Activated CD4-positive, alpha-beta T cell treated with anti-CD3 and anti-CD28 coated beads for 36 hours (primary cell): ENCODE measurements around the gene CISD1. TPM values are rescaled to one million over a fixed set of nuclear protein-coding genes. Genes with fewer than 3 reads are reported as not detected.

Experiments used
- ATAC-seq: fragments of 200-7000 bp; cut with Tn5 transposase; one replicate; pipeline ENCODE4 v1.10.0; 2021; ENCODE audit warnings: mild to moderate bottlenecking, moderate library complexity
- CTCF ChIA-PET: fragments of 350-600 bp; sonication (Branson Sonifier 250); formaldehyde crosslinking; loops from one replicate; lab custom pipeline; 2021; ENCODE audit warnings: antibody characterized with exemption; lab: Charles Lee
- POLR2A ChIA-PET: fragments of 350-600 bp; sonication (Branson Sonifier 250); formaldehyde crosslinking; loops from one replicate; lab custom pipeline; 2021; ENCODE audit warnings: antibody characterized with exemption, inconsistent platforms; lab: Charles Lee
- DNase-seq: peaks from one replicate; pipeline ENCODE4 v3.0.0-alpha.2; 2020
- H3K27ac Mint-ChIP-seq: one replicate; pipeline ENCODE4 v1.8.0; 2021; ENCODE audit warnings: mixed read lengths
- H3K27me3 Mint-ChIP-seq: one replicate; pipeline ENCODE4 v1.8.0; 2021; ENCODE audit warnings: mixed read lengths
- H3K36me3 Mint-ChIP-seq: one replicate; pipeline ENCODE4 v1.8.0; 2021; ENCODE audit warnings: low read depth, mixed read lengths
- H3K4me1 Mint-ChIP-seq: one replicate; pipeline ENCODE4 v1.8.0; 2021; ENCODE audit warnings: mixed read lengths
- H3K4me3 Mint-ChIP-seq: one replicate; pipeline ENCODE4 v1.8.0; 2021; ENCODE audit warnings: mild to moderate bottlenecking, moderate library complexity, mixed read lengths
- H3K9me3 Mint-ChIP-seq: one replicate; pipeline ENCODE4 v1.8.0; 2021; ENCODE audit warnings: low read depth, mixed read lengths
- intact Hi-C, 2 experiments: fragments of 100-400 bp; cut with DNase I in 1 of 2; cut with micrococcal nuclease in 1 of 2; formaldehyde crosslinking; loops; one replicate each; pipeline versions ENCODE4 v1.14.2 to v1.15.1; 2022 to 2024; cut with DNase I, micrococcal nuclease
- total RNA-seq, 2 experiments: library from RNA; stranded (reverse); gene quantifications; one replicate each; pipeline ENCODE4 v1.2.3, GENCODE V29; 2021

CISD1 gene
- total RNA-seq, 2 experiments from 2014 or later = 29.9 to 49.2 TPM

DNA sequence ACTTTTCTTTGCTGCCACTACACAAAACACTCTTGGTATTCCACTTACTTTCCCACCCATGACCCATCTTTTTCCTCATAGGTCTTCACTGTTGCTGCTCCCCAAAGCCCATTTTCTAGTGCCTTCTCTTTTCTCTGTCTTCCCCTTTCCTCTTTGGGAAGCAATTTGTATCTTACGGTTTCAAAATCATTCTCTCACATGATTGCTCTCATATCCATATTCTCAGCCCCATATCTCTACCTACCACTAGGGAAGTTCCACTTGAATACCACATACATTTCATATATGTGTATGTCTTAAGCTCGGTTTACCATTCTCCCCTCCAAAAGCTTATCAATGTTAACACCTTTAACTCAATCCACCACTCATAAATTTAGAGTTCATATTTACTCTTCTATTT lies 62.7 kb downstream of the CISD1 start:
- no peak overlapping the region for H3K27ac Mint-ChIP-seq
- peaks cover 15% of the 10 kb centered on the region for H3K4me1 Mint-ChIP-seq
- DNase-seq (no peak), ATAC-seq (no peak)
- H3K9me3 Mint-ChIP-seq = no peaks in the 10 kb centered on the region
- peaks cover 7% of the 10 kb centered on the region for H3K27me3 Mint-ChIP-seq
- CTCF ChIA-PET = interaction anchor here (0.6 to 1.2 kb wide), 2 partner anchors 33 to 124 kb away, joined by 3 read pairs; no protein-coding TSS in a partner anchor
- no peak overlapping the region for H3K4me3 Mint-ChIP-seq
- H3K36me3 Mint-ChIP-seq = peaks cover 3% of the 10 kb centered on the region
- POLR2A ChIA-PET = no interaction called here
- intact Hi-C loops = no loop called here

GRCh38 chr10:58334817-58335305 lies 65.9 kb downstream of the CISD1 start, which contains the start of gene UBE2D1:
Gene UBE2D1, plus strand, starts transcription at chr10:58335006. Its CDS starts 196 bp downstream, at chr10:58335202.
- Mint-ChIP-seq H3K4me3 (peak within 1 kb of the TSS; percentile 87), H3K4me1 (peaks cover 36% of the 10 kb centered on the region), H3K27ac (peak within 1 kb of the TSS; percentile 87), H3K36me3 (peaks cover 10% of the 10 kb centered on the region), H3K27me3 (peaks cover 7% of the 10 kb centered on the region), H3K9me3 (no peaks in the 10 kb centered on the region)
- peak; percentile 92 for DNase-seq
- peak; percentile 97 for ATAC-seq
- intact Hi-C loops = loop anchor here (1.0 to 5.0 kb wide), 5 partner anchors 36 to 67 kb away; partner anchors contain the start of genes TFAM (in 2 of the 2) and CISD1 (in 1 of the 2)
- CTCF ChIA-PET = interaction anchor here (2.0 kb wide), 1 partner anchor 50 kb away, joined by 9 read pairs; the partner anchor contains the start of gene TFAM
- POLR2A ChIA-PET = no interaction called here

GRCh38 chr10:58335306-58336005 lies 66.5 kb downstream of the CISD1 start:
- ATAC-seq (peak; percentile 39), DNase-seq (peak; percentile 44)
- peaks cover 38% of the 10 kb centered on the region for H3K4me1 Mint-ChIP-seq
- peak overlapping the region; percentile 87 for H3K27ac Mint-ChIP-seq
- peaks cover 10% of the 10 kb centered on the region for H3K36me3 Mint-ChIP-seq
- H3K4me3 Mint-ChIP-seq = peak overlapping the region; percentile 87
- no peaks in the 10 kb centered on the region for H3K9me3 Mint-ChIP-seq
- peaks cover 7% of the 10 kb centered on the region for H3K27me3 Mint-ChIP-seq
- intact Hi-C loops = loop anchor here (1.0 to 5.0 kb wide), 4 partner anchors 37 to 66 kb away; partner anchors contain the start of genes TFAM (in 2 of the 2) and CISD1 (in 1 of the 2)
- CTCF ChIA-PET = interaction anchor here (0.7 to 2.0 kb wide), 4 partner anchors 24 to 50 kb away, joined by 3 to 9 read pairs (median 4); partner anchors contain the start of gene TFAM
- POLR2A ChIA-PET = no interaction called here

- no peak overlapping the region for H3K27ac Mint-ChIP-seq
- H3K4me3 Mint-ChIP-seq = peak overlapping the region; percentile 87
- intact Hi-C loops = loop anchor here in 1 of 2 experiments (5.0 kb wide), 1 partner anchor 54 kb away; no protein-coding TSS in a partner anchor
- H3K36me3 Mint-ChIP-seq = peaks cover 10% of the 10 kb centered on the region
- H3K4me1 Mint-ChIP-seq = peaks cover 45% of the 10 kb centered on the region
- ChIA-PET CTCF (interaction anchor here (0.8 to 1.0 kb wide), 2 partner anchors 36 to 49 kb away, joined by 3 to 4 read pairs; partner anchors contain the start of gene TFAM), POLR2A (no interaction called here)
- no peaks in the 10 kb centered on the region for H3K9me3 Mint-ChIP-seq
- peaks cover 7% of the 10 kb centered on the region for H3K27me3 Mint-ChIP-seq
- ATAC-seq = no peak
- DNase-seq = no peak
Observed at GRCh38 chr10:58336242-58336641, 67.3 kb downstream of the CISD1 start.

Other genes with a start within 250 kb of the CISD1 start
- gene IPMK, start 1.3 kb upstream of the CISD1 start, total RNA-seq = 1 to 10 TPM; 7.1 to 8.1 TPM
- gene UBE2D1, start 65.8 kb downstream of the CISD1 start, total RNA-seq = 10 to 100 TPM; 12.7 to 15.3 TPM
- 100 to 1,000 TPM; 108 to 112 TPM for gene TFAM, start 116.2 kb downstream of the CISD1 start, total RNA-seq
- gene BICC1, start 243.7 kb downstream of the CISD1 start, total RNA-seq = not detected